Keratinocyte (primary cell): ENCODE measurements around the gene MYNN. TPM values are rescaled to one million over a fixed set of nuclear protein-coding genes. Genes with fewer than 3 reads are reported as not detected.

Experiments used
- DNase-seq: peaks from one replicate; pipeline ENCODE4 v3.0.0-alpha.2; 2011; ENCODE audit warnings: low read depth, missing footprints, low spot score
- FAIRE-seq: peaks from 2 replicates; lab custom pipeline; 2011; peaks lifted over from hg19 to GRCh38; lab: Jason Lieb, UNC
- H2AFZ ChIP-seq: 2 replicates; pipeline ENCODE4 v1.6.0; 2012; ENCODE audit warnings: low read length, control low read depth, inconsistent platforms; ENCODE audit not compliant: control insufficient read depth
- H3K27ac ChIP-seq: 2 replicates; pipeline ENCODE4 v1.5.1; 2011; ENCODE audit warnings: low read length; ENCODE audit not compliant: control insufficient read depth, insufficient read depth
- H3K27me3 ChIP-seq: 3 replicates; pipeline ENCODE4 v1.6.0; 2011; ENCODE audit warnings: low read length; ENCODE audit not compliant: control insufficient read depth, insufficient read depth; ENCODE audit errors: extremely low read depth
- H3K36me3 ChIP-seq, 2 experiments: 2 replicates in 1 of 2; 3 replicates in 1 of 2; pipeline ENCODE4 v1.5.1; 2011; ENCODE audit warnings: low read length in 2 of 2, mild to moderate bottlenecking in 1 of 2; ENCODE audit not compliant: control insufficient read depth in 2 of 2, insufficient read depth in 2 of 2; ENCODE audit errors: extremely low read depth in 1 of 2
- H3K4me1 ChIP-seq: 3 replicates; pipeline ENCODE4 v1.5.1; 2011; ENCODE audit warnings: low read length; ENCODE audit not compliant: control insufficient read depth, insufficient read depth; ENCODE audit errors: extremely low read depth
- H3K4me2 ChIP-seq: 3 replicates; pipeline ENCODE4 v1.6.0; 2011; ENCODE audit warnings: low read depth, low read length; ENCODE audit not compliant: control insufficient read depth, insufficient read depth; ENCODE audit errors: extremely low read depth
- H3K4me3 ChIP-seq, 3 experiments: fragments of 200-600 bp in 1 of 3; sonication (generic) in 1 of 3; 2 replicates in 2 of 3; 3 replicates in 1 of 3; pipeline ENCODE4 v1.5.1; 2011 to 2016; ENCODE audit warnings: low read length in 3 of 3, mild to moderate bottlenecking in 3 of 3, control low read depth in 2 of 3, inconsistent platforms in 1 of 3, low read depth in 1 of 3, mixed read lengths in 1 of 3, mixed run types in 1 of 3, moderate library complexity in 1 of 3; ENCODE audit not compliant: control insufficient read depth in 2 of 3, insufficient read depth in 2 of 3; ENCODE audit errors: extremely low read depth in 1 of 3
- H3K79me2 ChIP-seq: 2 replicates; pipeline ENCODE4 v1.6.0; 2012; ENCODE audit warnings: low read length; ENCODE audit not compliant: control insufficient read depth, insufficient read depth
- H3K9ac ChIP-seq: 3 replicates; pipeline ENCODE4 v1.6.0; 2011; ENCODE audit warnings: low read length; ENCODE audit not compliant: control insufficient read depth, insufficient read depth; ENCODE audit errors: extremely low read depth
- H3K9me1 ChIP-seq: 3 replicates; pipeline ENCODE4 v1.6.0; 2011; ENCODE audit warnings: low read length; ENCODE audit not compliant: control insufficient read depth, insufficient read depth; ENCODE audit errors: extremely low read depth
- H3K9me3 ChIP-seq: 2 replicates; pipeline ENCODE4 v1.5.1; 2012; ENCODE audit warnings: low read depth, low read length; ENCODE audit not compliant: control insufficient read depth
- H4K20me1 ChIP-seq: 3 replicates; pipeline ENCODE4 v1.6.0; 2011; ENCODE audit warnings: low read length; ENCODE audit not compliant: control insufficient read depth, insufficient read depth; ENCODE audit errors: extremely low read depth
- EZH2 ChIP-seq: IDR thresholded peaks from one replicate; pipeline ENCODE4 v1.6.1; 2012; ENCODE audit warnings: inconsistent platforms, mild to moderate bottlenecking, low read length, moderate library complexity
- dilution Hi-C: fragments of 300-500 bp; cut with MboI; formaldehyde crosslinking; loops from one replicate; pipeline ENCODE4 v1.7.0; 2020; ENCODE audit warnings: low sequenced_read_pairs; ENCODE audit not compliant: extremely low pct_ligation_motif_present
- polyA plus RNA-seq, 5 experiments: library from polyadenylated mRNA; depleted of rRNA in 3 of 5; stranded (reverse) in 3 of 5; stranded (forward) in 1 of 5; unstranded in 1 of 5; fragments of >200 nt; gene quantifications; 1 replicate in 1 of 5; 2 replicates in 3 of 5; 3 replicates in 1 of 5; pipeline versions ENCODE4 v1.2.1 to v1.2.3, GENCODE V29; 2011 to 2012; ENCODE audit warnings: missing spikeins in 2 of 5, low read depth in 1 of 5, low replicate concordance in 1 of 5
- TF ChIP-seq, protein P1 (sequence below), 3 experiments: IDR thresholded peaks in 1 of 3; conservative IDR thresholded peaks in 1 of 3; optimal IDR thresholded peaks in 1 of 3; 2 replicates in 2 of 3; 3 replicates in 1 of 3; pipeline versions ENCODE3 to v1.5.1; 2011; ENCODE audit warnings: low read length in 3 of 3, mild to moderate bottlenecking in 3 of 3, moderate library complexity in 2 of 3, control low read depth in 1 of 3, inconsistent platforms in 1 of 3; ENCODE audit not compliant: insufficient read depth in 2 of 3; ENCODE audit errors: extremely low read depth in 1 of 3

MYNN gene
- polyA plus RNA-seq, 1 donor (not counting 4 experiments of a cell fraction or from before 2014, with no cell fraction given): 16.9 TPM

- dilution Hi-C loops: no loop called here
- H3K9me1 ChIP-seq: no peaks in the 10 kb centered on the region
- DNase-seq (no peak), FAIRE-seq (no peak)
- TF ChIP-seq, protein P1, sequence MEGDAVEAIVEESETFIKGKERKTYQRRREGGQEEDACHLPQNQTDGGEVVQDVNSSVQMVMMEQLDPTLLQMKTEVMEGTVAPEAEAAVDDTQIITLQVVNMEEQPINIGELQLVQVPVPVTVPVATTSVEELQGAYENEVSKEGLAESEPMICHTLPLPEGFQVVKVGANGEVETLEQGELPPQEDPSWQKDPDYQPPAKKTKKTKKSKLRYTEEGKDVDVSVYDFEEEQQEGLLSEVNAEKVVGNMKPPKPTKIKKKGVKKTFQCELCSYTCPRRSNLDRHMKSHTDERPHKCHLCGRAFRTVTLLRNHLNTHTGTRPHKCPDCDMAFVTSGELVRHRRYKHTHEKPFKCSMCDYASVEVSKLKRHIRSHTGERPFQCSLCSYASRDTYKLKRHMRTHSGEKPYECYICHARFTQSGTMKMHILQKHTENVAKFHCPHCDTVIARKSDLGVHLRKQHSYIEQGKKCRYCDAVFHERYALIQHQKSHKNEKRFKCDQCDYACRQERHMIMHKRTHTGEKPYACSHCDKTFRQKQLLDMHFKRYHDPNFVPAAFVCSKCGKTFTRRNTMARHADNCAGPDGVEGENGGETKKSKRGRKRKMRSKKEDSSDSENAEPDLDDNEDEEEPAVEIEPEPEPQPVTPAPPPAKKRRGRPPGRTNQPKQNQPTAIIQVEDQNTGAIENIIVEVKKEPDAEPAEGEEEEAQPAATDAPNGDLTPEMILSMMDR (optimal IDR thresholded peaks at IDR 0.05 in 1 of 3, IDR thresholded peaks at IDR 0.05 in 1 of 3, conservative IDR thresholded peaks at IDR 0.05 in 1 of 3; ENCODE audit: extremely low read depth in 1 of 3, insufficient read depth in 2 of 3, low read length in 3 of 3): no peak
- TF ChIP-seq EZH2: no peak
- H3K9ac ChIP-seq: no peak overlapping the region
- H3K4me2 ChIP-seq: no peak overlapping the region
- H3K27ac ChIP-seq: no peak overlapping the region
- H3K27me3 ChIP-seq: no peaks in the 10 kb centered on the region
- H3K9me3 ChIP-seq: no peaks in the 10 kb centered on the region
- peaks cover 47% of the 10 kb centered on the region for H3K79me2 ChIP-seq
- no peaks in the 10 kb centered on the region for H4K20me1 ChIP-seq
- no peak overlapping the region for H2AFZ ChIP-seq
- peaks cover 18% of the 10 kb centered on the region for H3K4me1 ChIP-seq
- H3K36me3 ChIP-seq: peaks cover 11 to 29% of the 10 kb centered on the region in 2 experiments
- no peak overlapping the region for H3K4me3 ChIP-seq
Measured at GRCh38 chr3:169777822-169778221, 4.6 kb downstream of the MYNN start.

DNA sequence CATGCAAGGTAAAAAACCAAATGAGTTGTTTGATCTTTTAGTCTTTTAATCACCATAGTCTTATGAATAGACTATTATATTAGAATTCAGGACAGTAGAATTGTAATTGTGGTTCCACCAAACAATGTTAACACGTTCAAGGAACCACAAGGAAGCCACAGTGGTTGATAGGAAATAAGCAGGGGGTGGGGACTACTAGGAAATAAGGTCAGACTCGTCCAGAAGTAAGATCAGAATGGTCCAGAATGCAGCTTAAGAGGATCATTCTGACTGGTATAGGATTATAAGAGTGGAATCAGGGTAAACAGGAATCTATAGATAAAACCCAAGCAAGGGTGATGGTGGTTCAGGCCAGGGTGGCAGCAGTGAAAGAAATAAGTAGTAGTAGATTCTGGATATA lies 7.5 kb downstream of the MYNN start:
- Histone ChIP-seq H3K79me2 (peaks cover 22% of the 10 kb centered on the region), H3K4me2 (no peak overlapping the region), H3K4me1 (peaks cover under 1% of the 10 kb centered on the region), H3K9ac (no peak overlapping the region), H3K36me3 (peaks cover 10 to 20% of the 10 kb centered on the region in 2 experiments), H4K20me1 (no peaks in the 10 kb centered on the region), H3K27me3 (no peaks in the 10 kb centered on the region), H3K4me3 (no peak overlapping the region), H3K27ac (no peak overlapping the region), H3K9me1 (no peaks in the 10 kb centered on the region), H2AFZ (no peak overlapping the region), H3K9me3 (no peaks in the 10 kb centered on the region)
- FAIRE-seq: no peak
- TF ChIP-seq EZH2: no peak
- TF ChIP-seq, protein P1 (optimal IDR thresholded peaks at IDR 0.05 in 1 of 3, IDR thresholded peaks at IDR 0.05 in 1 of 3, conservative IDR thresholded peaks at IDR 0.05 in 1 of 3; ENCODE audit: extremely low read depth in 1 of 3, insufficient read depth in 2 of 3, low read length in 3 of 3): no peak
- no peak for DNase-seq
- dilution Hi-C loops: no loop called here
